ENCODE results near the gene SRRM4.
"Not testable (repeated sequence)": the region's sequence is repeated elsewhere in the genome, so short reads cannot be mapped to it uniquely, and the experiment has no call there.

Gene SRRM4

GRCh38 chr12:119008273-119008672 lies 26.9 kb downstream of the SRRM4 start:
- H3K27ac ChIP-seq (ENCODE audit: insufficient read depth, low read length, poor library complexity, severe bottlenecking); H3K27me3 ChIP-seq (replicated peaks; ENCODE audit: control insufficient read depth, insufficient read depth, low read length, poor library complexity, severe bottlenecking); H3K9me3 ChIP-seq (ENCODE audit: control insufficient read depth, low read length); H3K36me3 ChIP-seq (ENCODE audit: control insufficient read depth, insufficient read depth, low read length); DNase-seq; H3K4me3 ChIP-seq (ENCODE audit: insufficient read depth, low read depth, low read length, poor library complexity, severe bottlenecking); H3K4me1 ChIP-seq (ENCODE audit: control insufficient read depth, insufficient read depth, low read length, poor library complexity, severe bottlenecking): not testable (repeated sequence)

GRCh38 chr12:119008691-119009221 lies 27.4 kb downstream of the SRRM4 start:
- Histone ChIP-seq H3K4me3 (ENCODE audit: insufficient read depth, low read depth, low read length, poor library complexity, severe bottlenecking) (no peak overlapping the region), H3K27me3 (replicated peaks; ENCODE audit: control insufficient read depth, insufficient read depth, low read length, poor library complexity, severe bottlenecking) (no peaks in the 10 kb centered on the region), H3K9me3 (ENCODE audit: control insufficient read depth, low read length) (no peaks in the 10 kb centered on the region), H3K27ac (ENCODE audit: insufficient read depth, low read length, poor library complexity, severe bottlenecking) (no peak overlapping the region), H3K36me3 (ENCODE audit: control insufficient read depth, insufficient read depth, low read length) (no peaks in the 10 kb centered on the region), H3K4me1 (ENCODE audit: control insufficient read depth, insufficient read depth, low read length, poor library complexity, severe bottlenecking) (no peaks in the 10 kb centered on the region)
- DNase-seq, result no peak

GRCh38 chr12:119011231-119011630 lies 29.9 kb downstream of the SRRM4 start:
- no peak for DNase-seq
- H3K9me3 ChIP-seq (ENCODE audit: control insufficient read depth, low read length), result no peaks in the 10 kb centered on the region
- no peak overlapping the region for H3K27ac ChIP-seq (ENCODE audit: insufficient read depth, low read length, poor library complexity, severe bottlenecking)
- H3K4me1 ChIP-seq (ENCODE audit: control insufficient read depth, insufficient read depth, low read length, poor library complexity, severe bottlenecking), result no peaks in the 10 kb centered on the region
- no peaks in the 10 kb centered on the region for H3K27me3 ChIP-seq (replicated peaks; ENCODE audit: control insufficient read depth, insufficient read depth, low read length, poor library complexity, severe bottlenecking)
- no peak overlapping the region for H3K4me3 ChIP-seq (ENCODE audit: insufficient read depth, low read depth, low read length, poor library complexity, severe bottlenecking)
- no peaks in the 10 kb centered on the region for H3K36me3 ChIP-seq (ENCODE audit: control insufficient read depth, insufficient read depth, low read length)

GRCh38 chr12:119012179-119012578 lies 30.8 kb downstream of the SRRM4 start:
- Histone ChIP-seq H3K4me1 (ENCODE audit: control insufficient read depth, insufficient read depth, low read length, poor library complexity, severe bottlenecking) (no peaks in the 10 kb centered on the region), H3K4me3 (ENCODE audit: insufficient read depth, low read depth, low read length, poor library complexity, severe bottlenecking) (no peak overlapping the region), H3K9me3 (ENCODE audit: control insufficient read depth, low read length) (no peaks in the 10 kb centered on the region), H3K27ac (ENCODE audit: insufficient read depth, low read length, poor library complexity, severe bottlenecking) (no peak overlapping the region), H3K27me3 (replicated peaks; ENCODE audit: control insufficient read depth, insufficient read depth, low read length, poor library complexity, severe bottlenecking) (no peaks in the 10 kb centered on the region), H3K36me3 (ENCODE audit: control insufficient read depth, insufficient read depth, low read length) (no peaks in the 10 kb centered on the region)
- no peak for DNase-seq

GRCh38 chr12:119013023-119013422 lies 31.7 kb downstream of the SRRM4 start:
- no peaks in the 10 kb centered on the region for H3K27me3 ChIP-seq (replicated peaks; ENCODE audit: control insufficient read depth, insufficient read depth, low read length, poor library complexity, severe bottlenecking)
- no peaks in the 10 kb centered on the region for H3K36me3 ChIP-seq (ENCODE audit: control insufficient read depth, insufficient read depth, low read length)
- no peaks in the 10 kb centered on the region for H3K4me1 ChIP-seq (ENCODE audit: control insufficient read depth, insufficient read depth, low read length, poor library complexity, severe bottlenecking)
- no peaks in the 10 kb centered on the region for H3K9me3 ChIP-seq (ENCODE audit: control insufficient read depth, low read length)
- H3K27ac ChIP-seq (ENCODE audit: insufficient read depth, low read length, poor library complexity, severe bottlenecking), result no peak overlapping the region
- H3K4me3 ChIP-seq (ENCODE audit: insufficient read depth, low read depth, low read length, poor library complexity, severe bottlenecking), result no peak overlapping the region
- no peak for DNase-seq

- Histone ChIP-seq H3K27me3 (replicated peaks; ENCODE audit: control insufficient read depth, insufficient read depth, low read length, poor library complexity, severe bottlenecking) (no peaks in the 10 kb centered on the region), H3K36me3 (ENCODE audit: control insufficient read depth, insufficient read depth, low read length) (no peaks in the 10 kb centered on the region), H3K4me3 (ENCODE audit: insufficient read depth, low read depth, low read length, poor library complexity, severe bottlenecking) (no peak overlapping the region), H3K27ac (ENCODE audit: insufficient read depth, low read length, poor library complexity, severe bottlenecking) (no peak overlapping the region), H3K4me1 (ENCODE audit: control insufficient read depth, insufficient read depth, low read length, poor library complexity, severe bottlenecking) (no peaks in the 10 kb centered on the region), H3K9me3 (ENCODE audit: control insufficient read depth, low read length) (no peaks in the 10 kb centered on the region)
- DNase-seq, result no peak
Observed at GRCh38 chr12:119014368-119014767, 33.0 kb downstream of the SRRM4 start.

GRCh38 chr12:119016715-119017114 lies 35.4 kb downstream of the SRRM4 start:
- DNase-seq, result no peak
- no peaks in the 10 kb centered on the region for H3K4me1 ChIP-seq (ENCODE audit: control insufficient read depth, insufficient read depth, low read length, poor library complexity, severe bottlenecking)
- no peak overlapping the region for H3K4me3 ChIP-seq (ENCODE audit: insufficient read depth, low read depth, low read length, poor library complexity, severe bottlenecking)
- no peak overlapping the region for H3K27ac ChIP-seq (ENCODE audit: insufficient read depth, low read length, poor library complexity, severe bottlenecking)
- no peaks in the 10 kb centered on the region for H3K27me3 ChIP-seq (replicated peaks; ENCODE audit: control insufficient read depth, insufficient read depth, low read length, poor library complexity, severe bottlenecking)
- no peaks in the 10 kb centered on the region for H3K36me3 ChIP-seq (ENCODE audit: control insufficient read depth, insufficient read depth, low read length)
- H3K9me3 ChIP-seq (ENCODE audit: control insufficient read depth, low read length), result no peaks in the 10 kb centered on the region

- Histone ChIP-seq H3K9me3 (ENCODE audit: control insufficient read depth, low read length) (no peaks in the 10 kb centered on the region), H3K4me3 (ENCODE audit: insufficient read depth, low read depth, low read length, poor library complexity, severe bottlenecking) (no peak overlapping the region), H3K27me3 (replicated peaks; ENCODE audit: control insufficient read depth, insufficient read depth, low read length, poor library complexity, severe bottlenecking) (no peaks in the 10 kb centered on the region), H3K4me1 (ENCODE audit: control insufficient read depth, insufficient read depth, low read length, poor library complexity, severe bottlenecking) (no peaks in the 10 kb centered on the region), H3K36me3 (ENCODE audit: control insufficient read depth, insufficient read depth, low read length) (no peaks in the 10 kb centered on the region), H3K27ac (ENCODE audit: insufficient read depth, low read length, poor library complexity, severe bottlenecking) (no peak overlapping the region)
- no peak for DNase-seq
Observed at GRCh38 chr12:119019166-119019565, 37.8 kb downstream of the SRRM4 start.

- no peak for DNase-seq
Observed at GRCh38 chr12:119020406-119021360, 39.3 kb downstream of the SRRM4 start.

GRCh38 chr12:119024356-119024755 lies 43.0 kb downstream of the SRRM4 start:
- H3K27me3 ChIP-seq (replicated peaks; ENCODE audit: control insufficient read depth, insufficient read depth, low read length, poor library complexity, severe bottlenecking), result no peaks in the 10 kb centered on the region
- H3K9me3 ChIP-seq (ENCODE audit: control insufficient read depth, low read length), result no peaks in the 10 kb centered on the region
- H3K4me1 ChIP-seq (ENCODE audit: control insufficient read depth, insufficient read depth, low read length, poor library complexity, severe bottlenecking), result no peaks in the 10 kb centered on the region
- no peak for DNase-seq
- H3K4me3 ChIP-seq (ENCODE audit: insufficient read depth, low read depth, low read length, poor library complexity, severe bottlenecking), result no peak overlapping the region
- no peak overlapping the region for H3K27ac ChIP-seq (ENCODE audit: insufficient read depth, low read length, poor library complexity, severe bottlenecking)
- H3K36me3 ChIP-seq (ENCODE audit: control insufficient read depth, insufficient read depth, low read length), result no peaks in the 10 kb centered on the region

More at GRCh38 chr12:119020406-119021360, 39.3 kb downstream of the SRRM4 start:
- H3K4me3 ChIP-seq (ENCODE audit: insufficient read depth, low read depth, low read length, poor library complexity, severe bottlenecking), result no peak overlapping the region
- H3K9me3 ChIP-seq (ENCODE audit: control insufficient read depth, low read length), result no peaks in the 10 kb centered on the region
- H3K27ac ChIP-seq (ENCODE audit: insufficient read depth, low read length, poor library complexity, severe bottlenecking), result no peak overlapping the region
- no peaks in the 10 kb centered on the region for H3K4me1 ChIP-seq (ENCODE audit: control insufficient read depth, insufficient read depth, low read length, poor library complexity, severe bottlenecking)
- H3K36me3 ChIP-seq (ENCODE audit: control insufficient read depth, insufficient read depth, low read length), result no peaks in the 10 kb centered on the region
- no peaks in the 10 kb centered on the region for H3K27me3 ChIP-seq (replicated peaks; ENCODE audit: control insufficient read depth, insufficient read depth, low read length, poor library complexity, severe bottlenecking)

All from effector memory CD4-positive, alpha-beta T cell (primary cell).